ENCODE data around the gene DPP6. TPM values are rescaled to one million over a fixed set of nuclear protein-coding genes. Genes with fewer than 3 reads are reported as not detected.

Gene DPP6
- total RNA-seq, 2 experiments from 2014 or later = not detected

GRCh38 chr7:154289119-154289518, 236.9 kb downstream of the DPP6 start:
- CTCF ChIA-PET (ENCODE audit: unreplicated experiment) = no interaction called here
- Histone ChIP-seq H3K4me3 (ENCODE audit: low read depth, low read length, poor library complexity, severe bottlenecking) (no peak overlapping the region), H3K27ac (ENCODE audit: low read depth, low read length, poor library complexity, severe bottlenecking) (no peak overlapping the region), H3K9me2 (ENCODE audit: insufficient read depth, low read length) (no peaks in the 10 kb centered on the region), H3K4me2 (ENCODE audit: low read length) (no peak overlapping the region), H2AFZ (ENCODE audit: low read length) (no peak overlapping the region), H3K36me3 (ENCODE audit: insufficient read depth, low read length) (no peaks in the 10 kb centered on the region), H3K9me3 (ENCODE audit: low read length) (no peaks in the 10 kb centered on the region), H4K20me1 (ENCODE audit: insufficient read depth, low read length) (no peaks in the 10 kb centered on the region), H3K79me2 (ENCODE audit: insufficient read depth, low read depth, low read length) (no peaks in the 10 kb centered on the region), H3K4me1 (ENCODE audit: insufficient read depth, low read length, poor library complexity, severe bottlenecking) (no peaks in the 10 kb centered on the region)
- POLR2A ChIA-PET = no interaction called here
- TF ChIP-seq EZH2phosphoT487 (IDR thresholded peaks at IDR 0.05; ENCODE audit: borderline replicate concordance, low read depth, low read length) = no peak
- TF ChIP-seq CTCF (conservative IDR thresholded peaks at IDR 0.05; ENCODE audit: low read length) = no peak
- intact Hi-C loops (cut with micrococcal nuclease; ENCODE audit: unreplicated experiment) = no loop called here
- no peak for DNase-seq (ENCODE audit: low spot score)
- BruUV-seq (replicated peaks) = no TSS peak

DNA sequence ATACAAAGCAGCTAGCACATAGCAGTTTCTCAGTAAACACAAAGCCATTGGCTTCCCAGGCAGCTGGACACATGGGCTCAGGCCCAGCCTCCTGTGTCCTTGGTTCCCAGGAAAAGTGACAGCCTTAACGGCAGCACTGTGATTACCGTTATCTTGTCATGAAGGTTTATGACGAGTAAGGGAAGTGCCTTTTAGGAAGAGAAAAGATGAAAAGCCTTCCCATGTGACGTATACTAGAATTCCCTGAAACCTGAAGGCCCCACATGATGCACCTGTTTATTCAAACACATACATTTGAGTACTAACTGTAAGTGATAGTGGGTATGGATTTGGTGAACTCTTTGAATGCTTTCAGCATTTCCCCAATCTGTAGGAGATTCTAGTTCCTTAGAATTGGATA, 244.2 kb downstream of the DPP6 start:
- H3K4me1 ChIP-seq (ENCODE audit: insufficient read depth, low read length, poor library complexity, severe bottlenecking) = no peaks in the 10 kb centered on the region
- H4K20me1 ChIP-seq (ENCODE audit: insufficient read depth, low read length) = no peaks in the 10 kb centered on the region
- intact Hi-C loops (cut with micrococcal nuclease; ENCODE audit: unreplicated experiment) = no loop called here
- no peak overlapping the region for H3K4me2 ChIP-seq (ENCODE audit: low read length)
- H3K79me2 ChIP-seq (ENCODE audit: insufficient read depth, low read depth, low read length) = no peaks in the 10 kb centered on the region
- no peaks in the 10 kb centered on the region for H3K9me3 ChIP-seq (ENCODE audit: low read length)
- ChIA-PET POLR2A (no interaction called here), CTCF (ENCODE audit: unreplicated experiment) (no interaction called here)
- no peaks in the 10 kb centered on the region for H3K36me3 ChIP-seq (ENCODE audit: insufficient read depth, low read length)
- TF ChIP-seq EZH2phosphoT487 (IDR thresholded peaks at IDR 0.05; ENCODE audit: borderline replicate concordance, low read depth, low read length) (no peak), CTCF (conservative IDR thresholded peaks at IDR 0.05; ENCODE audit: low read length) (no peak)
- no TSS peak for BruUV-seq (replicated peaks)
- H3K4me3 ChIP-seq (ENCODE audit: low read depth, low read length, poor library complexity, severe bottlenecking) = no peak overlapping the region
- no peak overlapping the region for H2AFZ ChIP-seq (ENCODE audit: low read length)
- no peaks in the 10 kb centered on the region for H3K9me2 ChIP-seq (ENCODE audit: insufficient read depth, low read length)
- DNase-seq (ENCODE audit: low spot score) = no peak
- H3K27ac ChIP-seq (ENCODE audit: low read depth, low read length, poor library complexity, severe bottlenecking) = no peak overlapping the region

DNA sequence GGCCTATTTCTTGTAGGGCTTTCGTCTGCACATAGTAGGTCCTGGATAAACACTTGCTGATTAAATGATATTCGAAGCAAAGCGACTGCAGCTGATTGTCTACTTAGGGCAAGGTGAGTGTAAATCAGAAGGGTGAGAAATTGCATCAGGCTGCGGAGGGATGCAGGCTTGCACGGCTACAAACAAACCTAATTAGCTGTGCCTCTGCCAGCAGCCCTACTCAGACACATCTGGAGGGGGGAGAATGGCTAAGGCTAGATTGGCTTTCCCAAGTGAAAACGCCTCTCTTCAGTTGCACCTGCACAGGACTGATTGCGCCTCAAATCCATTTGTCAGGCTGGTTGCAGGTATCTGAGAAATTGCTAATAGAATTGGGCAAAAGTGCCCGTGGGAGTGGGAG, 247.5 kb downstream of the DPP6 start:
- Histone ChIP-seq H3K36me3 (ENCODE audit: insufficient read depth, low read length) (no peaks in the 10 kb centered on the region), H3K27ac (ENCODE audit: low read depth, low read length, poor library complexity, severe bottlenecking) (no peak overlapping the region), H4K20me1 (ENCODE audit: insufficient read depth, low read length) (no peaks in the 10 kb centered on the region), H2AFZ (ENCODE audit: low read length) (no peak overlapping the region), H3K9me3 (ENCODE audit: low read length) (no peaks in the 10 kb centered on the region), H3K4me3 (ENCODE audit: low read depth, low read length, poor library complexity, severe bottlenecking) (no peak overlapping the region), H3K4me2 (ENCODE audit: low read length) (no peak overlapping the region), H3K4me1 (ENCODE audit: insufficient read depth, low read length, poor library complexity, severe bottlenecking) (no peaks in the 10 kb centered on the region), H3K9me2 (ENCODE audit: insufficient read depth, low read length) (no peaks in the 10 kb centered on the region), H3K79me2 (ENCODE audit: insufficient read depth, low read depth, low read length) (no peaks in the 10 kb centered on the region)
- intact Hi-C loops (cut with micrococcal nuclease; ENCODE audit: unreplicated experiment) = no loop called here
- no peak for DNase-seq (ENCODE audit: low spot score)
- TF ChIP-seq CTCF (conservative IDR thresholded peaks at IDR 0.05; ENCODE audit: low read length) (no peak), EZH2phosphoT487 (IDR thresholded peaks at IDR 0.05; ENCODE audit: borderline replicate concordance, low read depth, low read length) (no peak)
- ChIA-PET POLR2A (no interaction called here), CTCF (ENCODE audit: unreplicated experiment) (no interaction called here)
- no TSS peak for BruUV-seq (replicated peaks)
